ENCODE measurements around the gene VOPP1. TPM values are rescaled to one million over a fixed set of nuclear protein-coding genes. Genes with fewer than 3 reads are reported as not detected.

The VOPP1 gene
- total RNA-seq, 4 donors from 2014 or later, result 22.1 to 79.2 (median 73.9) TPM

DNA sequence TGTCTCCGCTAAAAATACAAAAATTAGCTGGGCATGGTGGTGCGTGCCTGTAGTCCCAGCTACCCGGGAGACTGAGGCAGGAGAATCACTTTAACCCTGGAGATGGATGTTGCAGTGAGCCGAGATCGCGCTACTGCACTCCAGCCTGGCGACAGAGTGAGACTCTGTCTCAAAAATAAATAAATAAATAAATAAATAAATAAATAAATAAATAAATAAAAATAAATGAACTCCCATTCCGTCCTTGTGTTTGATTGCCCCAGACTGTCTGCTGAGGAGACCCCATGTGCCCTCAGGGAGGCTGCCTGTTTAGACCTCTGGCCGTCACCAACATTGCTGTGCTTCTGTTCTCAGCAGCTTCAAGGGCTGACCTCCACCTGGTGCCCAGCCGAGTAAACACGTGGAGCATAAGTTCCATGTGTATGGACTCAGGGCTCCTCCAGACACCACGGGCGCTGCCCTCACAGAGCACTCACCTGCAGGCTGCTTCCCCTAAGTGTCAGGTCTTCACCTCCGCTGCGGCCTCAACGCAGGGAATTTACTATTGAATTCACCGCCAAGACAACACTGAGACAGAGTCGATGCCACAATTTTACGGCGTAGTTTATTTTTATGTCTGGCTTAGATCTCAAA, 32.0 kb downstream of the VOPP1 start:
- H3K27ac ChIP-seq, result no peak overlapping the region
- H3K36me3 ChIP-seq, result no peaks in the 10 kb centered on the region
- H3K9me3 ChIP-seq, result no peaks in the 10 kb centered on the region
- intact Hi-C loops (cut with DNase I; ENCODE audit: low total_unique reads), result no loop called here
- no peak for DNase-seq
- WGBS, 2 donors (ENCODE audit: low coverage in 1 of 2), result 95 to 100% methylated on average over 12 to 20 of the region's 20 CpGs
- no peak overlapping the region for H3K4me3 ChIP-seq
- in situ Hi-C loops (cut with MboI; ENCODE audit: low pct_ligation_motif_present in 1 of 4, low pct_unique_long_range_greater_than_20kb in 1 of 4, low sequenced_read_pairs in 3 of 4), result no loop called here
- H3K4me1 ChIP-seq, result peaks cover 0 to 20% (median 8%) of the 10 kb centered on the region in 4 donors
- no peaks in the 10 kb centered on the region for H3K27me3 ChIP-seq
- no peak for TF ChIP-seq POLR2A (IDR thresholded peaks at IDR 0.05)

DNA sequence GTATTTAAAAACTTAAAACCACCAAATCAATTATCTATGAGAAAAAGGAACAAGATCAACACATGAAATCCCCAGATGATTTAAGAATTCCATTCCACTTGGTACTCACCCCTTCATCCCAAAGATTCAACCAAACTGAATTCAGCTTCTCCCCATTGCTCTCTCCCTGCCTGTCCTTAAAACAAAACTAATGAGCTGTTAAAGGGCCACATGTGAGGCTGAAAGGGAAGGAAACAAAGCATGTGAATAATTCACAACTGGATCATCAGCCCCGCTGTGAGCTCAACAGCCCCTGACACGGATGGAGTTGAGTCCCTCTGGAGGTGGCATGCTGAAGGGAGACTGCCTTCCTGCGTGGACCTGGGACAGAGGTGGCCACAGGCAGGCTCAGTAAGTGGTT, 32.9 kb downstream of the VOPP1 start:
- no peak overlapping the region for H3K4me3 ChIP-seq
- peak overlapping the region in 2 of 4 donors; percentile 14 to 17 for H3K27ac ChIP-seq
- no peaks in the 10 kb centered on the region for H3K9me3 ChIP-seq
- intact Hi-C loops (cut with DNase I; ENCODE audit: low total_unique reads) (no loop called here), in situ Hi-C loops (cut with MboI; ENCODE audit: low pct_ligation_motif_present in 1 of 4, low pct_unique_long_range_greater_than_20kb in 1 of 4, low sequenced_read_pairs in 3 of 4) (no loop called here)
- peaks cover 7 to 28% (median 18%) of the 10 kb centered on the region in 4 donors for H3K4me1 ChIP-seq
- DNase-seq, result no peak
- no peaks in the 10 kb centered on the region for H3K27me3 ChIP-seq
- WGBS, 2 donors (ENCODE audit: low coverage in 1 of 2), result 65% methylated on average over 3 of the region's 3 CpGs; no CpG with 5 or more reads in 1 of the 2 donors
- no peak for TF ChIP-seq POLR2AphosphoS5 (IDR thresholded peaks at IDR 0.05)
- H3K36me3 ChIP-seq, result no peaks in the 10 kb centered on the region

DNA sequence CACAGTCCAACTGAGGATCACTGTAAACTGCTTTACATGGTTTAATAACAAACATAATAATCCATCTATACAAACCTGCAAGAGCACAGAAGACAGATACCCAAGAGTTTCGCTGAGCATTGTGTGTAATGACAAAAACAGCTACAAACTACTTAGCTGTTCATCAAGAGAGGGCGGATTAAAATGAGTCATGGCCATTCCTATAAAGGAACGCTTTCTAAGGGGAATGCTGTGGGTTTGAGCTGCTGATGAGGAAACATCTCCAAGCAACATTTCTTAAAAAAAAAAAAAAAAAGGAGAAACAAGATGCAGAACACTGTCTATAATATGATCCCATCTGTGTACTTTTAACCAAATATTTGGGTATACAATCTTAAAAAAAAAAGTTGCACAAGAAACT, 33.8 kb downstream of the VOPP1 start:
- no peaks in the 10 kb centered on the region for H3K9me3 ChIP-seq
- 67 to 78% methylated on average over 3 of the region's 3 CpGs for WGBS, 2 donors (ENCODE audit: low coverage in 1 of 2)
- no peaks in the 10 kb centered on the region for H3K36me3 ChIP-seq
- no peak overlapping the region for H3K4me3 ChIP-seq
- in situ Hi-C loops (cut with MboI; ENCODE audit: low pct_ligation_motif_present in 1 of 4, low pct_unique_long_range_greater_than_20kb in 1 of 4, low sequenced_read_pairs in 3 of 4), result no loop called here
- H3K27ac ChIP-seq, result peak overlapping the region in 3 of 4 donors; percentile 0 to 81 (median 71)
- intact Hi-C loops (cut with DNase I; ENCODE audit: low total_unique reads), result no loop called here
- no peaks in the 10 kb centered on the region for H3K27me3 ChIP-seq
- no peak for TF ChIP-seq EP300 (IDR thresholded peaks at IDR 0.05; ENCODE audit: low read depth)
- no peak for TF ChIP-seq POLR2AphosphoS5 (IDR thresholded peaks at IDR 0.05)
- TF ChIP-seq, protein P1, sequence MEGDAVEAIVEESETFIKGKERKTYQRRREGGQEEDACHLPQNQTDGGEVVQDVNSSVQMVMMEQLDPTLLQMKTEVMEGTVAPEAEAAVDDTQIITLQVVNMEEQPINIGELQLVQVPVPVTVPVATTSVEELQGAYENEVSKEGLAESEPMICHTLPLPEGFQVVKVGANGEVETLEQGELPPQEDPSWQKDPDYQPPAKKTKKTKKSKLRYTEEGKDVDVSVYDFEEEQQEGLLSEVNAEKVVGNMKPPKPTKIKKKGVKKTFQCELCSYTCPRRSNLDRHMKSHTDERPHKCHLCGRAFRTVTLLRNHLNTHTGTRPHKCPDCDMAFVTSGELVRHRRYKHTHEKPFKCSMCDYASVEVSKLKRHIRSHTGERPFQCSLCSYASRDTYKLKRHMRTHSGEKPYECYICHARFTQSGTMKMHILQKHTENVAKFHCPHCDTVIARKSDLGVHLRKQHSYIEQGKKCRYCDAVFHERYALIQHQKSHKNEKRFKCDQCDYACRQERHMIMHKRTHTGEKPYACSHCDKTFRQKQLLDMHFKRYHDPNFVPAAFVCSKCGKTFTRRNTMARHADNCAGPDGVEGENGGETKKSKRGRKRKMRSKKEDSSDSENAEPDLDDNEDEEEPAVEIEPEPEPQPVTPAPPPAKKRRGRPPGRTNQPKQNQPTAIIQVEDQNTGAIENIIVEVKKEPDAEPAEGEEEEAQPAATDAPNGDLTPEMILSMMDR (IDR thresholded peaks at IDR 0.05), result no peak
- no peak for TF ChIP-seq POLR2A (IDR thresholded peaks at IDR 0.05)
- no peak for DNase-seq
- peaks cover 12 to 34% (median 23%) of the 10 kb centered on the region in 4 donors for H3K4me1 ChIP-seq

DNA sequence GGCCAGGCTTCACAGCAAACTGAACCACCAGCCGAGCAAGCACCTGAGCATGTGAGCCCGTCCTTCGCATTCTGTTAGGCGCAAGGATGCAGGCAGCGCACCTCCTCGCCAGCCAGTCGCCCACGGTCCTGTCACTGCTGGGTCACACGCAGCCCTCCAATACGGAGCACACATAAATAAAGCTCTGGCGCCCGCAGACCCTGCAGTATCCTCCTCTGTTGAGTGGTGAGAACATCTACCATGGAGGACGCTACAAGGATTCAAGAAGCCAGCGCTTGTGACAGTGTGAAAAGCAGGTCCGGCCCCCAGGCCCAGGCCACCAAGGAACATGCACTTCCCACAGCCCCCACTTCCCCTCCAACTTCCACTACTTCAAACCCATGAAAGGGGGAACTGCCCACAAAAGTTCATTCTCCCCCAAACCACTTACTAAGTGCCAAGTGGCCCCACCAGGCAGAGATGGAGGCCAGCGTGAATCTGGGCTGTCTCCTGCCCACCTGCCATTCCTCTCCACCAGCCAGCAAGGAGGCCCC, 34.8 kb downstream of the VOPP1 start:
- intact Hi-C loops (cut with DNase I; ENCODE audit: low total_unique reads), result no loop called here
- 94 to 96% methylated on average over 13 to 16 of the region's 16 CpGs for WGBS, 2 donors (ENCODE audit: low coverage in 1 of 2)
- H3K4me3 ChIP-seq, result no peak overlapping the region
- H3K27ac ChIP-seq, result peak overlapping the region; percentile 11 to 81 (median 74)
- TF ChIP-seq POLR2AphosphoS5 (IDR thresholded peaks at IDR 0.05) (no peak), EP300 (IDR thresholded peaks at IDR 0.05; ENCODE audit: low read depth) (no peak), POLR2A (IDR thresholded peaks at IDR 0.05) (no peak)
- TF ChIP-seq, protein P1 (IDR thresholded peaks at IDR 0.05), result no peak
- in situ Hi-C loops (cut with MboI; ENCODE audit: low pct_ligation_motif_present in 1 of 4, low pct_unique_long_range_greater_than_20kb in 1 of 4, low sequenced_read_pairs in 3 of 4), result no loop called here
- no peaks in the 10 kb centered on the region for H3K9me3 ChIP-seq
- H3K27me3 ChIP-seq, result no peaks in the 10 kb centered on the region
- no peak for DNase-seq
- no peaks in the 10 kb centered on the region for H3K36me3 ChIP-seq
- H3K4me1 ChIP-seq, result peaks cover 13 to 44% (median 33%) of the 10 kb centered on the region in 4 donors

DNA sequence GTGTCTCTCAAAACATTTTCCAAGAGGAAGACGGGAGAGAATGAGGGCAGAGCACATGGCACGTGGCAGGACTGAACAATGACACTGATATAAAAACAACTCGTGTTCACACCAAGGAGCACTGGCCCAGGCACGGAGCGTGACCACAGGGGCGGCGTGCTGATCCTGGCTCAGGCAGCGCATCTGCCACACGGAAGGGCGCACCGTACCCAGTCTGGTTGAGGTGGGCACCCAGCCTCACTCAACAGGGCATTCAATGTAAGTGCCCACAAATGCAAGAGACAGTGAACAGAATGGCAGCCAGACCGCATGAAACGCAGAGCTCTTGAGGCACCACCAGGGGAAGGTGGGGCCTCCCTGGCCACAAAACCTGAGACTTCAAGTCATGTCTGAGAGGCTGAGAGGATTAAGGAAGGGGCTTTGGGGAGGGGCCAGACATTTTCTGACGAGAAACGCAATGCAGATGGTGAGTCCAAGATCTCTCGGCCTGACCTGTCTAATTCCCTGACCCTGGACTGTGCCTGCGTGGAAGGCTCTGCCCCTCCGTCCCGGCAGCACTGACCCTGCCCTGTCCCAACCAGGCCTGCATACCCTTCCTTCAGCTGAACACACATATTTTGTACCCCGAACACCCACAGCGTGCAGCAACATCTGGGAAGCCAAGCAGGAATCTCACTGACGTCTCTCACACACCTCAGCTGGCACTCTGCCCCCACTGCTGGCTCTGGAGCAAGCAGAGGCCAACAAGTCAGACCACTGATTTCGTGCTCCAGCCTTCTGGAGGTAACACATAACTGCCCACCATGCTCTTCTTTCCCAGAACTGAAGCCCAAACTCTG, 35.5 kb downstream of the VOPP1 start:
- TF ChIP-seq EP300 (IDR thresholded peaks at IDR 0.05; ENCODE audit: low read depth), result no peak
- TF ChIP-seq, protein P1 (IDR thresholded peaks at IDR 0.05), result no peak
- TF ChIP-seq POLR2A (IDR thresholded peaks at IDR 0.05), result no peak
- no peak for TF ChIP-seq POLR2AphosphoS5 (IDR thresholded peaks at IDR 0.05)
- intact Hi-C loops (cut with DNase I; ENCODE audit: low total_unique reads) (no loop called here), in situ Hi-C loops (cut with MboI; ENCODE audit: low pct_ligation_motif_present in 1 of 4, low pct_unique_long_range_greater_than_20kb in 1 of 4, low sequenced_read_pairs in 3 of 4) (no loop called here)
- no peaks in the 10 kb centered on the region for H3K27me3 ChIP-seq
- H3K4me3 ChIP-seq, result no peak overlapping the region
- H3K9me3 ChIP-seq, result no peaks in the 10 kb centered on the region
- WGBS, 2 donors (ENCODE audit: low coverage in 1 of 2), result 66 to 84% methylated on average over 8 to 23 of the region's 23 CpGs
- H3K27ac ChIP-seq, result peak overlapping the region; percentile 11 to 81 (median 74)
- H3K4me1 ChIP-seq, result peaks cover 13 to 49% (median 36%) of the 10 kb centered on the region in 4 donors
- H3K36me3 ChIP-seq, result no peaks in the 10 kb centered on the region
- DNase-seq, result no peak

Data from transverse colon (tissue), 4 donors.